ENCODE data around the gene PLAGL2.
"Not testable (repeated sequence)": the region's sequence is repeated elsewhere in the genome, so short reads cannot be mapped to it uniquely, and the experiment has no call there.

PLAGL2 gene

GRCh38 chr20:32179515-32179914, 28.0 kb downstream of the PLAGL2 start:
- no peak for DNase-seq

- not testable (repeated sequence) for DNase-seq
Measured at GRCh38 chr20:32177696-32178095, 29.8 kb downstream of the PLAGL2 start.

GRCh38 chr20:32168184-32168910, 39.2 kb downstream of the PLAGL2 start:
- DNase-seq, result no peak

DNA sequence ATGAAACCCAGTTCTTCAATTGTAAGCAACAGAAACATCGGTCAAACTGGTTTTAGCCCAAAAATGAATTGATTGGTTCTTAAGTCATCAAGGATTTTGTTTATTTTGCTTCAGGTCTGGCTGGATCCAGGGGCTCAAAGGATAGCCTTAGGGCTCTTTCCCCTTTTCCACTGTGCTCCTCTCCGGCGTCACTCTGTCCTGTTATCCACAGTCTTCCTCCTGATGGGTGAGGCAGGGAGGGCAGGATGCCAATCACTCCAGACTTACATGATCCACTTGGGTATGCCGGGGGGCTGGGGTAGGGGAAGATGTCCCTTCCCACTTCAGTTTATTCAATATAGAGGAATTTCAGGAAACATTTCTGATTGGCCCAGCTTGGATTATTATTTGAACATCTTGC, 40.0 kb downstream of the PLAGL2 start:
- DNase-seq, result no peak

- no peak for DNase-seq
Measured at GRCh38 chr20:32165836-32166545, 41.6 kb downstream of the PLAGL2 start.

DNA sequence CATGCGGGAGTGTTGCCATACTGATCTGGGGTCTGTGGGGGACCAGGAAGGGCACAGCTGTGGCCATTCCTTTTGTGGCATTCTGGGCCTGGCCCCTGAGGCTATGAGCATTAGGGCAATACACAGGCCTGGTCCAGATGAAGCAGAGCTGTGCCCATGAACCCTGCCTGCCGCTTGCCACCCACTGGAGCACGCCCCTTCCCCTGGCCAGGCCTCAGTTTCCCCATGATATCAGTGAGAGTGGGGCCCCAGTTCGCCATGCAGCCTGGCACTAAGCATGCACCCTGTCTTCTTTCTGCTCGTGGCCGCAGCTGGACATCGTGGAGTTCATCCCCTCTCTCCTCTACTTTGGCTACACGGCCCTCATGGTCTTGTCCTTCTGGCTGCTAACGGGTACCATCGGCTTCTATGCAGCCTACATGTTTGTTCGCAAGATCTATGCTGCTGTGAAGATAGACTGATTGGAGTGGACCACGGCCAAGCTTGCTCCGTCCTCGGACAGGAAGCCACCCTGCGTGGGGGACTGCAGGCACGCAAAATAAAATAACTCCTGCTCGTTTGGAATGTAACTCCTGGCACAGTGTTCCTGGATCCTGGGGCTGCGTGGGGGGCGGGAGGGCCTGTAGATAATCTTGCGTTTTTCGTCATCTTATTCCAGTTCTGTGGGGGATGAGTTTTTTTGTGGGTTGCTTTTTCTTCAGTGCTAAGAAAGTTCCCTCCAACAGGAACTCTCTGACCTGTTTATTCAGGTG, 42.4 kb downstream of the PLAGL2 start:
- DNase-seq, result no peak

DNA sequence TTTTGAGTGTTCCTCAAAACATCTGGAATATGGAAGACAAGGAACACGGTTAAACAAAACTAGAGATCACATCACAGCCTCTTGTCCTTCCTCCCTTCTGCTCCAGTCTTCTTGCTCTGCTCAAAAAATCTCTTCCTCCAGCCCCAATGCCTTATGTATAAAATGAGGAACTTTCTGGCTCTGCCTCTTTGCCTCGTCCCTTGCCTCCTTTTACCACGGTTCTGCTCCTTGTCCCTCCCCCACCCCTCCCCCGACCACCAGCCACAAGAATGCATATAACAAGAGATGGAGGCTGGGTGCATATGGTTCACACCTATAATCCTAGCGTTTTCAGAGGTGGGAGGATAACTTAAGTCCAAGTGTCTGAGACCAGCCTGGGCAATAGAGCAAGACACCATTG, 43.6 kb downstream of the PLAGL2 start:
- no peak for DNase-seq

DNA sequence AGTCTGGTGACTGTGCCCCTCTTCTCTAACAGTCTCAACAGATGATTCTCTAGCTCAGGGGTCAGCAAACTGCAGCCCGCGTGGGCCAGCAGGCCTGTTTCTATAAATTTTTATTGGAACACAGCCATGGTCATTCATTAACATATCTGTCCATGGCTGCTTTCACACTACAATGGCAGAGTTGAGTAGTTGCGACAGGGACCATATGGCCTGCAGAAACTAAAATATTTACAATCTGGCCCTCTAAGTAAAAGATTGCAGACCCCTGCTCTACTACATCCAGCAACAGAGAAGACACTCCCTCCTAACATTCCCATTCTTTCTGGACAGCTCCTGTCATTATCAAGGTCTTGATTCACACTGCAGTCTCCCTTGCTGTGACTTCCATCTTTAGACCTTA, 45.2 kb downstream of the PLAGL2 start:
- DNase-seq, result no peak

DNA sequence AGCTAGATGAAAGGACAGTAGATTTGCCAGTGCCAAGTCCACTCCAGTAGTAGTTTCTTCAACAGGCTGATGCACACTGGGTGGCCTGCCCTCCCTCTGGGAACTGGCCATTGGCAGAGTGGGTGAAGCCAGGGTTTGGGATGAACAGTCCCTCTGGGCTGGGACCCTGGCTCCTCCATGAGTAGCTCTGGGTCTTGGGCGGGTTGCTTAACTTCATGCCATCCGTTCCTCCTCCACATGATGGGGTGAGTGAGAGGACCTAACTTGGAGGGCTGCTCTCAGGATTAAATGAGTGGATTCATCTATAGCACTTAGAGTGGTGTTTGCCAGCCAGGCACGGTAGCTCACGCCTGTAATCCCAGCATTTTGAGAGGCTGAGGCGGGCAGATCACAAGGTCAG, 47.2 kb downstream of the PLAGL2 start:
- DNase-seq, result no peak

DNA sequence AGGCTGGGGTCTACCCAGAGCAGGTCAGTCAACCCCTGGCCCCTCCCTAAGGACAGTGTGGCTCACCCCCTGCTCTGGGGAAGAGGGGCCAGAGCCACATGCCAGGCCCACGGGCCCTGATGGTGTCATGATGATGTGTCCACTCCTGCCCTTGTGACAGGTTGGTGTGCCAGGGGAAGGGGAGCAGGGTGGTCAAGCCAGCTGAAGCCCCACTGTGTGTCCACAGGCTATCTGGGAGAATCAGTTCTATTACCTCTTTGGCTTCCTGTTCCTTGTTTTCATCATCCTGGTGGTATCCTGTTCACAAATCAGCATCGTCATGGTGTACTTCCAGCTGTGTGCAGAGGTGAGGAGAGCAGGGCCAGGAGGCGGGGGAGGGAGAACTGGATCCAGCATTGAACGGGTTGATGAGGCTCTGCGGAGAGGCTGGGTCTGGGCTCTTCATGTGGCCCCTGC, 47.7 kb downstream of the PLAGL2 start:
- no peak for DNase-seq

- no peak for DNase-seq
Measured at GRCh38 chr20:32158943-32159660, 48.4 kb downstream of the PLAGL2 start.

DNA sequence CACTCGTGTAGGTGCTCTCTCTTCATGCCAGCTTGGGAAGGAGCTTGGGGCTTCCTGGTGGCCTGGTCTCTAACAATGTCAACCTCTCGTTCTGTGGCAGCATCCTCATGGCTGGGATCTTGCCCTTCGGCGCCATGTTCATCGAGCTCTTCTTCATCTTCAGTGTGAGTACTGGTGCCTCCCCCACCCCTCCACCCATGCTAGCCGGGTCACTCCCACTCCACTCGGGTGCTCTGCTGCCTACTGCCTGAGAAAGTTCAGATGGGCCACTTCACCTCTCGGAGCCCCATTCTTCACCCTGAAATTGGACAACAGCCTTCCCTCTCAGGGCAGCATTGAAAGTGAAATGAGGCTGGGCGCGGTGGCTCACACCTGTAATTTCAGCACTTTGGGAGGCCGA, 49.2 kb downstream of the PLAGL2 start:
- no peak for DNase-seq

- no peak for DNase-seq
Measured at GRCh38 chr20:32157611-32158010, 49.9 kb downstream of the PLAGL2 start.

DNA sequence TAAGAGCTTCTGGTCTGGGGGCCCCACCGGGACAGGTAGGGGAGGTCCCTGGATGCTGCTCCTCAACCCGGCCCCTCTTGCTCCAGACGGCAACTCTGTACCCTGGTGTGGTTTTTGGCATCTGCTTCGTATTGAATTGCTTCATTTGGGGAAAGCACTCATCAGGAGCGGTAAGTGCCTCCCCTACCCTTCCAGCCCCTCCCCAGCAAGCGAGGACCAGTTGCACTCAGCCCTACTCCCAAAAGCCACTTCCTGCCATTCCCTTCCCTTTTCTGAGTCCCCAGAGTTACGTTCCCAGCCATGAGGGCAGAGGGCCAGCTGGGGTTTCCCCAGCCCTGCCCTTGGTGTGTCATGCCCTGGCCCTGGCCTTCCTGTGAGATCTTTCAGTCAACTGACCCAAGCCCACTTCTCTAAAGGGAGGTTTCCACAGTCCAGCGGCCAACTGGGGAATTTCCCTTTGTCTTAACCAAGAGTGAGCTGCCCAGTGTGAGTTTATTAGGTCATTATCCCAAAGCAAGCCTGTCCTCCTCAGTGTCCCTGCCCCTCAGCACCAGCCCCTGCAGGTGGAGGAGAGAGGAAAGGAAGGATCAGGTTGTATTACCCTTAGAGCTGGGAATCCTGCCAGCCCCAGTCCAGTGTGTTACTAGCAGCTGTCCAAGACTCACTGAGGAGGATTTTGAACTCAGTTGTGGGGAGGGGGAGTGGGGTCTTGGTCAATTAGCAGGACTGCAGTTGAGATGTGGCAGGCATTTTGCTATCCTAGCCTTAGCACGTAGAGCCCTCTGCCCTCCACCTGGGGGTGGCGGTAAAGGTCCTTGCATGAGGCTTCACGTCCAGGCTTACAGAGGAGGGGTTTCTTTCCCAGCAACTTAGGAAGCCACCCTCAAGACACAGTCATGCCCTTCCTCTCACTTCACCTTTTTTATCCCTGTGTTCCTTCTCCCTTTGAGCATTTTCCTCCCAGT, 52.2 kb downstream of the PLAGL2 start:
- DNase-seq, result no peak

GRCh38 chr20:32153771-32154170, 53.8 kb downstream of the PLAGL2 start:
- no peak for DNase-seq

GRCh38 chr20:32153156-32153665, 54.3 kb downstream of the PLAGL2 start:
- no peak for DNase-seq

DNA sequence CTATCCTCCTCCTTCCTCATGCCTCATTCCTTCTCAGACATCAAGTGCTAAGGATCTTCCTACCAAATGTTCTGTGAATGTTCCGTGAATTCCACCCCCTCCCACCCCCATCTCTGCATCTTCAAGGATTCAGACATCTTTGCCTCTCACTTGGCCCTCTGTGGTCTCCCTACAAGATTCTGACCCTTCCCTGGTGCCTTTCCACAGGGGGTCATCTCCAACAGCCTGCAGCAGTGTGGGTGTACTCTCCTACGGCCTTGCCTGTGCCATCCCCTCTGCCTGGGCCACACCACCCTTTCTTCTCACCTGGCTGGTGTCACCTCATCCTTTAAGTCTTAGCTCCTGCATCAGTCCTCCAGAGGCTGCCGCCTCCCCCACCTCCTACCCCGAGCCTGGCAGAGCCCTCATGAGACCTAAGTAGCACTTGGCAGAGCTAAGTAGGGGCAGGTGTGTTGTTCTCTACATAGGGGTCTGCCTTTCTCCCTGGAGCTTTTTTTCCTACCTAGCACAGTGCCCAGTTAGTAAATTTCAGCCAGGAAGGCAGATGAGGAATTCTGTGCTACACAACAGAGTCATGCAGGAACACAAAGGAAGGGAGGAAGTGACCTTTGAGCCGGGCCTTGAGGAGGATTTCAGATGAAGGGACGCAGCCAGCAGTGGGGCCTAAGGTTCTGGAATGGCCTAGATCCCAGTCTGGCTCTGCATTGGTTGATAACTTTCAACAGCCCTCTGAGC, 55.0 kb downstream of the PLAGL2 start:
- no peak for DNase-seq

DNA sequence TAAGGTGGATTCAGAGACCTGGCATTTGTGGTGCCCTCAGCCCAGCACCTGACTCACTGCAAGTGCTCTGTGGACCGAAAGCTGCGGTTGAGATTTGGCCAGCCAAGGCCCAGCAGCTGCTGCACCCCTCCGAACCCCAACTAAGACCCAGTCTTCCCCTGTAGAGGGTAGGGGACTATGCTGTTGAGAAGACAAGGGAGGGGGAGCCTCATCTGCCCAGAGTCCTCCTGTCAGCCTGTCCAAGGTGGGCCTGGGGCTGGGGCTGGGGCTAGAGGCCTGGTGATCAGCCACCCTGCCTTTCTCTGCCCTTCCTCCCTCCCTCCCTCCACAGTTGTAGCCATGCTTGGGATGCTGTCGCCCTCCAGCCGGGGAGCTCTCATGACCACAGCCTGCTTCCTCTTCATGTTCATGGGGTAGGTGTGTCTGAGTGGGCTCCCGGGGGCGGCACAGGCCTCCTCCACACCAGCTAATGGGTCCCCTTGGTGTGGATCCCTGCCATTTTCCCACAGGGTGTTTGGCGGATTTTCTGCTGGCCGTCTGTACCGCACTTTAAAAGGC, 57.2 kb downstream of the PLAGL2 start:
- no peak for DNase-seq

GRCh38 chr20:32149566-32150170, 57.9 kb downstream of the PLAGL2 start:
- no peak for DNase-seq

Data from activated effector memory CD4-positive, alpha-beta T cell treated with Interleukin-2 at 50 U/mL for 16 hours (primary cell).